GM18519 (cell line): Measurements from ENCODE around the gene BTRC.

ENCODE experiments used
- ATAC-seq: cut with Tn5 transposase; IDR thresholded peaks from one replicate; pipeline ENCODE4 v1.9.1; 2021; ENCODE audit warnings: mild to moderate bottlenecking, moderate library complexity; ENCODE audit not compliant: unreplicated experiment, low FRiP score

Gene BTRC

DNA sequence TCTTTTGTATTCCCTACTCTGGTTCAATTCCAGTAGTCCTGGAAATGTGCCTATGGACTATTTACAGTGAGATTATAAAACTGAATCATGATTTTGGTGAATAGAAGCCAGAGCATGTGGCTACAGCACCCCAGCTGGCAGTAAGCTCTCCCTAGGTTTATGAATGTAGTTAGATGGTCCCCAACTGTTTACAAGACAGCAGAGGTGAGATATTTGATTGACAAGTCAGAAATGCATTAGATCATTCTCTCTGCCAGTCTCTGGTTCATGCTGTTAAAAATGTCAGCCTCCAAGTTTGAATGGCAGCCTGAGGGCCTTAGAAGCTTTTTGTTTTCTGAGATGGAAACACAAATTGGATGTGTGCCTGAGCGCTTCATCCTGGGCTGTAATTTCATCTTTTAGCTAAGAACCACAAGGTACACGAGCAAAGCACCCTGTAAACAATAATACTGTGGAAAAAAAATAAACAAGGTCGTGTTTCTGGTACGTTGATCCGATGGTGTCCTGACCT is 85.0 kb downstream of the BTRC start:
- ATAC-seq: no peak

DNA sequence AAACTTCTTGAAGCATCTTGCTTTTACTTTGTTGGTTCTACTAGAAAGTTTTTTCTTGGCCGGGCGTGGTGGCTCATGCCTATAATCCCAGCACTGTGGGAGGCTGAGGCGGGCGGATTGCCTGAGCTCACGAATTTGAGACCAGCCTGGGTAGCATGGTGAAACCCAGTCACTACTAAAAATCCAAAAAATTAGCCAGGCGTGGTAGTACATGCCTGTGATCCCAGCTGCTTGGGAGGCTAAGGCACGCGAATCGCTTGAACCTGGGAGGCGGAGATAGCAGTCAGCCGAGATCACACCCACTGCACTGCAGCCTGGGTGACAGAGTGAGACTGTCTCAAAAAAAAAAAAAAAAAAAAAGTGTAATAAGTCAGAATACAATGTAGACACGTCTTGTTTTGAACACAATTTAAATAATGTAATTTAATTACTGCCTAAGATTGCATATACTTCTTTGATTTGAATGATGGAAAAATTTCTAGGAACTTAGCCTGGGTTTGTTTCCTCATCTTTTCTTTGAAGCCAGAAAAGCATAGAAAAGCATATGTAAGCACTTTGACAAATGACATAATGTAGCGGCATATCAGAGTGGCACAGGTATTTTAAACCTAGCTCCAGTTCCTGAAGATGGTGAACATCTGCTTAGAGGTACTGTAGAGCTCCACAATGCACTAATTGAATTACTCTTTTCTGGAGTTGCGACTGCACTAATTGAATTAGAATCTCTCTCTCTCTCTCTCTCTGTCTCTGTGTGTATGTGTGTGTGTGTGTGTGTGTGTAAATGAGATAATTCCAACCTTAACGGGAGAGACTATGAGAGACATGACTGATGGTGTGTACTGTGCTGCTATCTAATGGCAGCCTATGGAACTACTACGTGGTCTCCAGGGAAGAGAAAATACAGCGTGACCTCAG is 87.8 kb downstream of the BTRC start:
- no peak for ATAC-seq

DNA sequence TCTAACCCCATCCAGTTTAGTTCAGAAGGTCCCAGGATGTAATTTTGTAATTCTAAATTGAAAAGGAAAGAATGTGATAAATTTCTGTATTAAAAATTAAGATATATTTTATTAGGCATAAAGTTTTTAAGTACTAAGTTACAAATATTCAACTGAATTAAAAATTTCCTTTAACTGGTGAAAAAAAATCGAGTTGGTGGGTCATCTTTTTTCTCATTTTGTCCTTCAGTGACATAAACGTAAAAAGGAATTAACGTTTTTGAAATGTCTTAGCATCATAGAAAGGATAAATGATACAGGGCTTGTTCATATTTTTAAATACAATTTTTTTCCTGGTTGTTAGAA is 88.5 kb downstream of the BTRC start:
- no peak for ATAC-seq

DNA sequence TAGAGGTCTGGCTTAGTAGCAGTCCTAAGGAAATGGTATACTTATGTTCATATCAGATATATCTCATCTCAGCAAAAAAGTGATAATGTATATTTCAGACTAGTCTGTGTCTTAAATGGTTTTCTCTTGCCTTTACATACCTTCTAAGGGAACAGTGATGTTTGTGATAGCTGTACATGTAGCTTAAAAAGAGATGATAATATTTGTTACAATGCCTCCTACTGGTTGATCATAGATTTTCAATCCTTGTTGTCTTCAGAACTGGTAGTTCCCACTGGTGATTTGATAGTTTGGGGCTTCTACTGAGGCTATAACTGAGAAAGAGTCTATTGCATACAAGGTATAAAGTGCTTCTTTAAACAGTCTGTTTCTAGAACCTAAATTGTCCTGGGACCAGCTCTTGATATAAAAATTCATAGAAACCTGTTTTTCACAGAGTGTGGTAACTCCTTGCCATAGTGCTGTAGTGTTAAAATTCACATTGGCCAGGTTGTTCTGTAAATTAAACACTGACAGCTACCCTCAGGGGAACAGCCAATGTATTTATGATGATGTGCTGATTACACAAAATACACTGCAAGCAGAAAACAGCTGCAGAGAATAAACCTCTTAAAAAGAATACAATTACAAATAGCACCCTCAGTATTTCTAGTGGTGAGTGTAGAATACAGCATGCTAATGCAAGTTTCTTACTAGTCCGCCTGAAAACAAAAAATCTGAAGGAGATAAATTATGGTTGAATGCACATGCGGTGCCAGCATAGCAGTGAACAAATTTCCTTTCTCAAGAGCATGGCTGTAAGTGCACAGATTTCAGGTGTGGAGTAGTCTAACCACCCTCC is 90.3 kb downstream of the BTRC start:
- no peak for ATAC-seq

DNA sequence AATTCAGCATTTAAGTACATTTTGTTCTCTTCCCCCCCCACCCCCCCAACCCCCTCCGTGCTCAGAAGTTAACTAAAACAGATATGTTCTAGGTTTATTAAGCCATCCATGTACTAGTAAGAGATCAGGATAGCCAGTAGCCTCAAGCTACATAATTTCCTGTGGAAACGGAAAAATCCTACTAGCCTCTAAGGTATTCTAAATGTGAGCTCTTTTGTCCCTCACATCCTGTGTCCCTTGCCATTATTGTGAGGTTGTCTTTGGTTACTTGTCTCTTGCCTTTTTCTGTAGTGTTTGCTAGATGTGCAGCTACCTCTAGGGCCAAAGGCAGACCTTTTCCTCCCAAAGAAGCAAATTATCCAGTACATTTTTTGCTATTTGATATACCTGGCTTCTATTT is 92.1 kb downstream of the BTRC start:
- ATAC-seq: no peak

DNA sequence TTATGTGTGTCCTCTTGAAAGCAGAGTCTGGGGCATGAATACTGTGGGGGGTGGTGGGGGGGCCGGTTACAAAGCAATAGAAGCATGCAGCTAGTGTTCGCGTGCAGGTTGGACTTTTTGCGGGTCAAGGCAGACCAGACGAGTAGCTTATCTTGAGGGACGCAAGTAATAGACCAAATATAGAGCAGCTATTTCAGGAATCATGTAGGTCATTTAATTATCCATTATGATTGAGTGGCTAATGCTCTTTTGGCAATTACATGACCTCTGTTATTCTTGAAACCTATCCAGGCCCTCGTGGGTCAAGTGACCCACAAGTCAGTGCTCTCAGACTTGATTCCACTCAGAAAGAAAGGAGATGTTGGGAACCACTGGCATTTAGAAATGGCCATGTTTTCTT is 93.0 kb downstream of the BTRC start:
- no peak for ATAC-seq

DNA sequence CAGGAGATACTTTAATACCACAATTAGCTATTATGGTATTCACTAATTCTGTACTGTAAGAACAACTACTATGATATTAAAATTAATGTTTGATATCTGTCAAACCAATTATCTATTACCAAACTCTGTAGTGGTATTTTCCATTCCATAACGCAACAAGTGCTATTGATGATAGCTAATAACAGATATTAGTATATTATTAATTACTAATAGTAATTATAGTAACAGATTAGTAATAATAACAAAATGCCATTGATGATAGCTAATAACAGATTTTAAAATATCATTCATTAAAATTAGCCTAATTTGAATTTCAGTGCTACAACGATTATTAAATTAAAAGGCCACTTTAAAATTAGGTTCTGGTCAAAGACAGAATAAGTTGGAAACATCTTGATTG is 93.5 kb downstream of the BTRC start:
- ATAC-seq: no peak

DNA sequence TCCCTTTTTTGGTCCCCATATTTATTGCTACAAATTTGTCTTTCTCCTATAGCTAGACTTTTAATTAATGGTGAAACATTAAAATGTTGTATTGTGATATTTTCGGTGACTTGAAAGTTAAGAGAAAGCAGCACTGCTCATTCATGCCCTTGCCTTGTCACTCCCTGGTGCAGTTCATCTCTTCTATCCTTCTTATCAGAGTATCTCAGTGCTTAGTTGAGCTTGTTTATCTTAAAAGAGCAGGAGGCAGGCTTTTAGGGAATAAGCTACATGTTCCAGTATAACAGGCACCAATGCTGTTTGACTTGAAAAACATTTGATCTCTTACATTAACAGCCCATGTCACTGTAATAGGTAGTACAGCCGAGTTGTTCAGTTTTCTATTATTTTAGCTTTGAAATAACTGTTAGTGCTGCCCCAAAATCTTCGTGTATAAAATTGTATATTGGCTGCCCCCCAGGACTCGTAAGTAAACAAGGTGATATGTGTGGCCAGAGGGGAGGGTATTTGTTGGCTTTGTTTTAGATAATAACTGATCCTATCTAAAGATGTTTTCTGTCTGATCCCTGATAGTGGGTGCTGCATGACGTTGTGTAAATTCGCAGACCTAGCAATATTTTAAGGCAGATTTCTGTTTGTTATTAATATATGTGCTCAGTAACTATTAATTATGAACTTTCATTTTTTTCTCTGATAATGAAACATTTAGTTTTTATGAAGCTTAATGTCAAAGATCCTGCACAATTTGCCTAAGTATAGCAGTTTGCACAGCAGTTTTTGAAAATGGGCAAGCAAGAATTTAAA is 96.5 kb downstream of the BTRC start:
- no peak for ATAC-seq

DNA sequence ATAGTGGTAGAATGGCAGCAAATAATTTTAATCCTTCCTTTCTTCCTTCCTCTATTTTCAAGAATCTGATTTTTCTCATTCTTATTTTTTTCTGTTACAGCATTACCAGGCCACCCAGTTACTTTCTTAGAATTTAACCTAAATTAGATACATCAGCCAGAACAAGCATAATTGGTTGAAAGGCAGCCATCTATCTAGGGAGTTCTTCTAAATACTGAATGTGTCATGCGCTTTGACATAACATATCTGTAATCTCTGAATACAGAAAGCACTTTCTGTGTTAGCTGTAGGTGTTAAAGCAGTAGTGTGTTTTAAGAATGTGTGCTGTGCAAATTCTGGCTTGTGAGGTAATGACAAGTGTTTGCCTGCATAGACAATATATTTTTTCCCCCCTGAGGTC is 97.3 kb downstream of the BTRC start:
- ATAC-seq: no peak

DNA sequence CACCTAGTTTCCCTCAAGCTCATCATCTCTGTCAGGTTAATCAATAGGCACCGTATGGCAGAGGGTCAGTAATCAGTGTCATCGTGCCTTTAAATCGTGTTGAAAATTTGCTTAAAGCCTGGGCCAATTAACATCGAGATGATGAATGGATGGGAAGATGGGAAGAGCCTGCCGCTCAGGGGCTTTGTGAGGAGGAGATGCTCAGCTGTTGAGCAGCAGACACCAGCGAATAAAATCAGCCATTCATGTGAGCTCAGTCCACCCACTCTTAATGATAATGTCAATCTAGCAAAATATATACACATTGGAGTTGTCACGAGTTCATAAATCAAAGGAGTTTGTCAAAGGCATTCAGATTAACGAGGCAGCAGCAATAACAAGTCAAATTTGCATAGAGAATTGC is 97.7 kb downstream of the BTRC start:
- ATAC-seq: no peak

DNA sequence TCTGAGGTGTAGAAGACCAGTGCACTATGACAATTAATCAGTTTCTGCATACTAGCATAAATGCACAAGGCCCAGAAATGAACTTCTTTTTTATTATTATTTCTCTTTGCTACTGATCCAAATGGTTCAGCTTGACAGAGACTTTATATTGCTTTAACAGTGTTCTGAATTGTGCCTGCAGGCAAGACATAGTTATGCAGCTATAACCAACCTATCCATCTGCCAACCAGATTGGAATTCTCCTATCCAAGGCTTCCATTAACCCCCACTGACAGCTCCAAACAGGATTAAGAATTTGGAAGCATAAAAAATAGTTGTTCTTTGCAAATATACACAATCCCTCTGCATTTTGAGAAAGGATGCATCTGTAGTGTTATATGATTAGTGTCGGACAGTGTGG is 98.2 kb downstream of the BTRC start:
- no peak for ATAC-seq

DNA sequence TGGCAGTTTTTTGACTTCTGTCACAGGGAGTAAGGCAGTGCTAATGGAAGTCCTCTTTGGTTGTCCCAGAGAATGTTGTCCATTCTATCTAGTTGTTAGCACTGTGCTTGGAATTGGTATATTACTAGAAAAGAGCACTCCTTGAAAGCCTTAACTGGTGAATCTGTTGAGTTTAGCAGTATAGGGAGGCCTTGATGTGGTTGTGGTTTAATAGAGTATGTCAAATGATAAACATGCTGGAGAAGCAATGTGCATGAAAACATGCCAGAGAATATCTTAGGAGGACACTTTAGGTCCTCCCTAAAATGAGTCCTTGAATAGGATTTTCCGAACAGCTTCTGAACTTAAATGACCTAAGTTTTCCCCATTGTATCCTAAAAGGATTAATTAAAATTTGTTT is 98.6 kb downstream of the BTRC start:
- no peak for ATAC-seq

DNA sequence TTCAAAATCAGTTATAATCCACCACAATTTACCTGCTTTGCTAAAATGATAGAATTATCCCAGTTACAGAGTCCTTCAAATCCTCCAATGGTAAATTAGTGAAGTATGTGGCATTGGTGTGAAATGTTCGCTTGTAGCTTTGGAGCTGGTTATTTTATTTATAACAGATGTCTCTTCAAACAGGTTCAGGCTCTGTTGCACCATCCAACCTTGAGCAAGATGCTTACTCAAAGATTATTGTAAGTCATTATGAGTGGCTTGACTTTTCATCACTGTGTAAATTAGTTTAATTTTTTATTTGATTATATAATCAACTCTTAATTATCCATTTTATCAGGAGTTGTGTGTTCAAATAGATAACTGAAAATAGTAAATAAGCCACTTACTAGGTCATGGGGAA is 99.4 kb downstream of the BTRC start:
- no peak for ATAC-seq

DNA sequence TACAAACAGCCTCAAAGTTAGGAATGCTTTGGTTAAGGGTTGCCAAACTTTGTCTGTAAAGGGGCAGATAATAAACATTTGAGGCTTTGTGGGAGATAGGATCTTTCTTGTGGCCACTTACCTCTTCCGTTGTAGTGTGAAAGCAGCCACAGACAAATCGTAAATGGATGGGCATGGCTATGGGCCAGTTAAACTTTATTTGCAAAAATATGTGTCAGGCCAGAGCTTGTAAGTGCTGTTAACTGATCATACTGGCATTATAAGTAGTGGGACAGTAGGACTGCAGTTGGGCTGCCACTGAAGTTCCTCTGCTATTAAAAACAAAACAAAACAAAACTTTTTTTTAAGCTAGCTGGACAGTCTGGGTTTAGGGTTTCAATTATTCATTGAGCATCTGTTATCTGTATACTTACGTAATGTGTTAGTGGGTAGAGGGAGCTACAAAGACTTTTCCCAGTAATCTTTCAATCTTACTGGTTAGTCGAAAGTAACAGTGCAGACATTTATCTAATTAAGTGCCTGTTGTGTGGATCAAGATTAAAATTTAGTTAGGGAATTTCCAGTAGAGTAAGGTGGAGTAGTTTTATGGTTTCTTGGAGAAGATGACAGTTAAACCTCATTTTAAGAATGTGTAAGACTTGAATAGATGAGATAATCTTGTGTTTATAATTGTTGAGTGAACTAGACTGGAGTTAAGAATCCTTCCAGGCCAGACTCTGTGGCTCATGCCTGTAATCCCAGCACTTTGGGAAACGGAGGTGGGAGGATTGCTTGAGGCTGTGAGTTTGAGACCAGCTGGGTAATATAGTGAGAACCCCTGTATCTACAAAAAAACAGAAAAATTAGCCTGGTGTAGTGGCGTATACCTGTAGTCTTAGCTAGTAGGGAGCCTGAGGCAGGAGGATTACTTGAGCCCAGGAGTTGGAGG is 100.1 kb downstream of the BTRC start:
- no peak for ATAC-seq

DNA sequence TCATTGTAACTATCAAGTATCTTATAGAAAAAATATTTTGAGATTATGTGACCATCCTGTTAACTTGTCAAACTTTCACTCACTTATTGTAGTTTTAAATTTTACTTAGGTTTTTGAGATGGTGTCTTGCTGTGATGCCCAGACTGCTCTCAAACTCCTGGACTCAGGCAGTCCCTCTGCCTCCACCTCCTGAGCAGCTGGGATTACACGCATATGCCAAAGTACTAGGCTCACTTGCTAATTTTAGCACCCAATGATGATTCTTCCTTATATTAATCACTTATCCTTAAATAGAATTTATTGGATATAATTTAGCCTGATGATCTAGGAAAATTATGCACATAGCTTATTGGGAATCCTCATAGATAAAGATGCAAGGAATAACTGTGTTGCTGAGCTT is 104.9 kb downstream of the BTRC start:
- ATAC-seq: no peak

DNA sequence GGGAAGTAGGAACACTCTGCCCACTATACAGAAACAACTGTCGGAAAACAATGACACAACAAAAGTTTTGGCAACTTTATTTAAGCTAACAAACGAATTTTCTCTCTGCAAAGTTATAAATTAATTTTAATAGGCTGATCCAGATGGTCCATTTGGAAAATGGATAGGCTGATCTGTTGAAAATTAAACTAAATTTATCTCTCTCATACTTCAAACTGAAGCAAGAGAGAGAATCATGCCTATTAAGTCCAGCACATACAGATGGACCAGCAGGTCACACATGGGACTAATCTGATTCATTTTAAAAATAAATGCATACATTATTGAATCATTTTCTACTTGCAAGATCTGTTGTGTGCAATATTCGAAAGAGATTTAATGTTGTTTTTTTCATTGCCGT is 110.1 kb downstream of the BTRC start:
- ATAC-seq: no peak

DNA sequence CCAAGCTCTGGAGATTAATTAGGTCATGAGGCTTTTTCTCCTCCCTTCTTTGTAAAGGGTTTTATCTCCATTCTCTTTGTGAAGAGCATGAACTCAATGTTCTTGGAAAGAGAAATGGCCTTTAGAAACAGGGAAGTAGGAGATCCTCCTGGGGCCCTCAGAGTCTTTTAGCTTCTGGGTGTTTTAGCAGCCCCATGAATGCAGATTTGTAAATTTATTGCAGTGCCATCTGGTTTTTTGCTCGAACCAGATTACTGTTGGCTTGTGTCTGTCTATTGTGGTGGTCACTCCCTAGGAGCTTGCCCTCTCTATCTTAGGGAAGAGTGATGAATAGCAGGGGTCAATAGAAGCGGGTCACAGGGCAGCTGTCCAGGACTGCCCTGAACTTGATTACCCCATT is 110.6 kb downstream of the BTRC start:
- no peak for ATAC-seq

DNA sequence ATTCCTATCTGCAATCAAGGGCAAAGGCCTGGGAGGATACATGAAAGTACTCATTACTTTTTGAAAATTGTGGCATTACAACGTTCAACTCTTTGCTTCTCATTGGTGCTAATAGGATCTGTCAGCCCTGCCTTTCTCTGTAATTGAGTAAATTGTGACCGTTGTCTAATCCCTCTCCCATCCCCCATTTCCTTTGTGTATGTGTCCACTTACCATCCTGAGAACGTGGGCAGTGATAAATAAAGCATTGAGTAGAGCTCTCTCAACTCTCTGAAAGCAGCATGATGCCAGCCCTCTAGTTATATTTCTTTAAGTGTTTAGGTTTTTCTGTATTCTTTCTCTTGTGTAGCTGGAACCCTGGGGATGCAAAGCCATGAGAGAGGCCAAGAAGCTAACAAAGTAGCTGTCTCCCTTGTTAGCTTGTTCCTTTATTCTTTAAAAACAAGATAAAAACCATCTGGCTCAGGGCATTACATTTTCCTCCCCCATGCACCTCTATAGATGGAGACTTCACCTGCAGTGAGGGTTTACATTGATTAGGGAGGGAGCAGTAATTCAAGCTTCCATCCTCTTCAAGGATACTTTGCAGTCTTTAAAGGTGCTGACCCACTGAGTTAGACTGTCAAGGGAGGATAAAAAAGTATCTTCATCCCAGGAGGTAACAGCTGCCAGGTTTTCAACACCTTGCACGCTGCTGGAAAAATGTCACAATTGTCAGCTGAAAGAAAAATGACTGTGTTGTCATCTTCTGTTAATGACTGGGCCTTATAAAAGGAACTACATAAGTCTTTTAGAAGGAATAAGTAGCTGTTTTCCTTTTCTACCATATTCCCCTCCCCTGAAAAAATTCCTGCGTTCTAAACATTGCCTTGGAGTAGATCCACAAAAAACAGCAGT is 112.3 kb downstream of the BTRC start:
- no peak for ATAC-seq

DNA sequence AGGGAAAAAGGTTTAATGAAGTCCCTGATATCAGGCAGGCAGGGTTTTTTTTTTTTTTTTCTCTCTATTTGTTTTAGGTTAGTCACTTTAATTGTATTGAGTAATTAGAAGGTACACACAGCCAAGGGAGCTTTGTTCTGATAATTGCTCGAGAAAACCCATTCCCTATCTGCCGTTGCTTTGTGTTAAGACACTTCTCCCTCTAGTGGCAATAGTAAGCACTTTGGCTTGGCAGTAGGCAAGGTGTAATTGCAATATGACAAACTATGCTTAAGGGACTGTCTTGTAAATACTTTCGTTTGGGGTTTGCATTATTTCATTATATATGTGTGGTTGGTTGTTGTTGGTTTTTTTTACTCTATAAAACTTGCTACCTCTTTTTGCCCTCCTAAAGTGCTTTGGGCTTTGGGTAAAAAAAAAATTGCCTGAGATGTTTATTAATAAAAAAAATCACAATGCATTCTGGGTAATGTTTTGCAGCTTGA is 113.4 kb downstream of the BTRC start:
- ATAC-seq: no peak
